Breast epithelium (tissue), 3 donors: ENCODE measurements around the gene SLC12A4.

Source experiments
- CTCF ChIP-seq, 3 donors: fragments of 450-650 bp; IDR thresholded peaks; one replicate each; pipeline ENCODE4 v1.5.1; 2016 to 2017; ENCODE audit warnings: antibody characterized with exemption in 3 of 3, mild to moderate bottlenecking in 3 of 3, moderate library complexity in 3 of 3
- POLR2AphosphoS5 ChIP-seq, 3 donors: sonication (generic); formaldehyde crosslinking; IDR thresholded peaks; one replicate each; pipeline ENCODE4 v1.6.1; 2017; ENCODE audit warnings: antibody characterized with exemption in 3 of 3

- TF ChIP-seq CTCF (IDR thresholded peaks at IDR 0.05) (no peak), POLR2AphosphoS5 (IDR thresholded peaks at IDR 0.05) (no peak)
Observed at GRCh38 chr16:67988675-67989074, 20.2 kb upstream of the SLC12A4 start.
